ENCODE measurements around the gene CSPG4. TPM values are rescaled to one million over a fixed set of nuclear protein-coding genes. Genes with fewer than 3 reads are reported as not detected.

The CSPG4 gene
- total and polyA plus RNA-seq, 2 of the 8 experiments (the other 6 are each of a cell fraction or from before 2014, with no cell fraction given) = 1.4 to 3.0 TPM

- Histone ChIP-seq H2BK20ac (ENCODE audit: low read length) (no peak overlapping the region), H4K20me1 (replicated peaks in 1 of 2; ENCODE audit: control insufficient read depth in 1 of 2, insufficient read depth in 2 of 2, low read length in 2 of 2) (no peaks in the 10 kb centered on the region), H3K9ac (replicated peaks in 1 of 4; ENCODE audit: extremely low read depth in 1 of 4, low read depth in 3 of 4, low read length in 3 of 4) (no peak overlapping the region), H3K4me1 (replicated peaks in 1 of 4; ENCODE audit: control insufficient read depth in 3 of 4, insufficient read depth in 4 of 4, low read length in 3 of 4) (peaks cover 0 to 11% (median 10%) of the 10 kb centered on the region in 4 experiments; a peak in 6 of 7 replicates), H3K23me2 (ENCODE audit: low read depth, low read length) (peaks cover 2% of the 10 kb centered on the region; the same call in 1 of the 2 replicates), H2BK120ac (replicated peaks; ENCODE audit: low read depth, low read length) (no peak overlapping the region), H3K4me3 (ENCODE audit: extremely low read depth in 1 of 4, insufficient read depth in 2 of 4, low read depth in 3 of 4, low read length in 4 of 4) (no peak overlapping the region), H2AFZ (ENCODE audit: low read length) (no peak overlapping the region), H3K79me2 (ENCODE audit: control insufficient read depth in 1 of 2, insufficient read depth in 2 of 2, low read length in 2 of 2) (no peaks in the 10 kb centered on the region), H4K8ac (ENCODE audit: extremely low read depth, insufficient read depth, low read length) (no peak overlapping the region), H2BK5ac (ENCODE audit: low read depth, low read length) (no peak overlapping the region), H3K23ac (ENCODE audit: insufficient read length) (no peak overlapping the region), H4K91ac (replicated peaks; ENCODE audit: insufficient read length, low read length) (no peak overlapping the region), H3K27me3 (replicated peaks in 1 of 4; ENCODE audit: control insufficient read depth in 3 of 4, extremely low read depth in 1 of 4, insufficient read depth in 3 of 4, low read length in 3 of 4) (peaks cover 0 to 21% (median 9%) of the 10 kb centered on the region in 4 experiments; a peak in 4 of 7 replicates), H3K27ac (ENCODE audit: low read depth, low read length) (no peak overlapping the region), H3K9me3 (ENCODE audit: insufficient read depth in 2 of 2, low read depth in 1 of 2, low read length in 1 of 2) (no peaks in the 10 kb centered on the region), H3K56ac (replicated peaks; ENCODE audit: insufficient read length, low read depth, low read length) (no peak overlapping the region), H3K4me2 (ENCODE audit: insufficient read depth in 1 of 2, low read depth in 2 of 2, low read length in 2 of 2) (no peak overlapping the region), H4K5ac (ENCODE audit: insufficient read length, low read depth, low read length) (no peak overlapping the region), H2AK5ac (ENCODE audit: low read depth, low read length) (no peak overlapping the region), H3K79me1 (ENCODE audit: low read depth, low read length) (no peaks in the 10 kb centered on the region), H3K14ac (ENCODE audit: insufficient read length) (no peak overlapping the region), H3K36me3 (ENCODE audit: control insufficient read depth in 2 of 4, insufficient read depth in 4 of 4, low read length in 3 of 4) (no peaks in the 10 kb centered on the region), H3K4ac (replicated peaks; ENCODE audit: insufficient read length, low read depth, low read length) (no peak overlapping the region), H3K18ac (ENCODE audit: extremely low read depth, low read length) (no peak overlapping the region), H2BK15ac (ENCODE audit: low read length) (no peak overlapping the region), H2BK12ac (ENCODE audit: low read depth, low read length) (0 out of 2 replicates have a peak overlapping the region, but pooled peaks have one; percentile 46)
- no peak for FAIRE-seq
- POLR2A ChIA-PET (ENCODE audit: partially characterized antibody) = interaction anchor here (0.8 to 1.2 kb wide), 3 partner anchors 11 to 74 kb away, joined by 3 read pairs; partner anchors contain the start of gene IMP3
- 94% methylated on average over 3 of the region's 3 CpGs; no CpG with 5 or more reads in 1 of the 2 experiments for WGBS, 2 experiments (ENCODE audit: extremely low coverage in 1 of 2, insufficient coverage in 1 of 2, insufficient read length in 1 of 2, insufficient replicate concordance in 2 of 2, low coverage in 1 of 2, low lambda C conversion rate in 2 of 2, missing lambda C conversion rate in 1 of 2)
- DNase-seq (ENCODE audit: low read depth in 1 of 2, low spot score in 2 of 2) = no peak
- CTCF ChIA-PET (ENCODE audit: partially characterized antibody) = interaction anchor here (0.5 to 3.9 kb wide), 8 partner anchors 12 to 149 kb away, joined by 3 to 29 read pairs (median 3); a partner anchor contains a TSS
- no peak for TF ChIP-seq RFX5 (IDR thresholded peaks at IDR 0.05; ENCODE audit: borderline replicate concordance, low read depth, low read length)
- TF ChIP-seq POLR2A (IDR thresholded peaks at IDR 0.05; ENCODE audit: control extremely low read depth in 1 of 2, low read depth in 2 of 2, low read length in 2 of 2) = no peak
- no peak for TF ChIP-seq RAD21 (IDR thresholded peaks at IDR 0.05 in 1 of 2, conservative IDR thresholded peaks at IDR 0.05 in 1 of 2; ENCODE audit: low read depth in 2 of 2, low read length in 2 of 2)
- no peak for TF ChIP-seq TAF7 (optimal IDR thresholded peaks at IDR 0.05; ENCODE audit: borderline replicate concordance, low read depth, low read length)
- no peak for TF ChIP-seq YY1 (IDR thresholded peaks at IDR 0.05; ENCODE audit: low read depth, low read length)
- no peak for TF ChIP-seq SIX5 (IDR thresholded peaks at IDR 0.05; ENCODE audit: low read depth, low read length)
- TF ChIP-seq EP300 (IDR thresholded peaks at IDR 0.05; ENCODE audit: borderline replicate concordance in 1 of 2, low read depth in 2 of 2, low read length in 2 of 2) = no peak
- TF ChIP-seq EGR1 (IDR thresholded peaks at IDR 0.05; ENCODE audit: borderline replicate concordance, low read depth, low read length) = no peak
- no peak for TF ChIP-seq CREB1 (IDR thresholded peaks at IDR 0.05)
- TF ChIP-seq EZH2 (IDR thresholded peaks at IDR 0.05; ENCODE audit: low read depth, low read length, severe bottlenecking) = no peak
- TF ChIP-seq SAP30 (IDR thresholded peaks at IDR 0.05; ENCODE audit: insufficient read depth, insufficient replicate concordance, low read length) = no peak
- no peak for TF ChIP-seq MAFK (IDR thresholded peaks at IDR 0.05; ENCODE audit: low read depth, low read length)
- no peak for TF ChIP-seq KDM1A (IDR thresholded peaks at IDR 0.05; ENCODE audit: borderline replicate concordance, low read length)
- no peak for TF ChIP-seq BRCA1 (IDR thresholded peaks at IDR 0.05; ENCODE audit: low read depth, low read length)
Observed at GRCh38 chr15:75714195-75714594, 1.5 kb upstream of the CSPG4 start.

Measured in H1 (cell line).